Activated CD4-positive, alpha-beta T cell treated with anti-CD3 and anti-CD28 coated beads, Interleukin-2, amount 50 U/mL, for 24 hours (primary cell): Measurements from ENCODE around the gene ZWILCH.

ENCODE experiments used
- DNase-seq, 2 donors: peaks; one replicate each; pipeline ENCODE4 v3.0.0-alpha.2; 2020; ENCODE audit warnings: low read depth in 1 of 2, low spot score in 1 of 2

ZWILCH gene

DNA sequence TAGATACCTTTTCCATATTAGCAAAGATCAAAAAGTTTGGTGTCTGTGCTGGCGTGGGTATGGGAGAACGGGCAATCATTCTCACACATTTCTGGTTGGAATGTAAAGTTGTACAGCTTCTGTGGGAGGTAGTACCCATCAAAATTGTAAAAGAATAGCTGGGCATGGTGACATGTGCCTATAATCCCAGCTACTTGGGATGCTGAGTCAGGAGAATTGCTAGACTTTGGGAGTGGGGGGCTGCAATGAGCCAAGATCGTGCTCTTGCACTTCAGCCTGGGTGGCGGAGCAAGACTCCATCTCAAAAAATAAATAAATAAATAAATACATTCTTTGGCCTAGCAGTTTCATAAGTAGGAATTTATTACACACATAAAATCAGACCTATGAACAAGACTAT, 37.8 kb downstream of the ZWILCH start:
- no peak for DNase-seq

DNA sequence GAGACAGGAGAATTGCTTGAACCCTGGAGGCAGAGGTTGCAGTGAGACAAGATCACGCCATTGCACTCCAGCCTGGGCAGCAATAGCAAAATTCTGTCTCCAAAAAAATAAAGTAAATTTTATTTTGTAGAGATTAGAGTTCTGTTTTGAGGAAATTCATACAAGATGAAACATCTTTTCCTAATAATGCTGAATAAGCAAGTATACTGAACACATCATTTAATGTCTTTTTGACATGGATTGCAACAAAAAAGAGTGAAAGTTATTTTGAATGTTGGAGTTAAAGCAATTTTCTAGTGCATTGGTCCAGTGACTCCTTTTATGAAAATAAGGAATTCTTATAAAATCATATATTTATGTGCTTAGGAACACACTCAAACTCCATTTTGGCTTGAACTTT, 40.1 kb downstream of the ZWILCH start:
- no peak for DNase-seq

DNA sequence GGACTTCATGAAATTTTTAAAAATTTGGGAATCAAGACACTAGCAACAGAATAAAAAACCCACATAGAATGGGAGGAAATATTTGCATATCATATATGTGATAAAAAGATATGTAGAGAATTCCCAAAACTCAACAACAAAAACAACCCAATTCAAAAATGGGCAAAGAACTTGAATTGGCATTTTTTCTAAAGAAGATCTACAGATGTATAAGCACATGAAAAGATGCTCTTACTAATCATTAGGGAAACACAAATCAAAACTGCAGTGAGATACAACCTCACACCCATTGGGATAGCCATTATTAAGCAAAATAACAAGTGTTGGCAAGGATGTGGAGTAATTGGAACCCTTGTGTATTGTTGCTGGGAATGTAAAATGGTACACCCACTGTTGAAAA, 50.6 kb downstream of the ZWILCH start:
- DNase-seq: no peak

DNA sequence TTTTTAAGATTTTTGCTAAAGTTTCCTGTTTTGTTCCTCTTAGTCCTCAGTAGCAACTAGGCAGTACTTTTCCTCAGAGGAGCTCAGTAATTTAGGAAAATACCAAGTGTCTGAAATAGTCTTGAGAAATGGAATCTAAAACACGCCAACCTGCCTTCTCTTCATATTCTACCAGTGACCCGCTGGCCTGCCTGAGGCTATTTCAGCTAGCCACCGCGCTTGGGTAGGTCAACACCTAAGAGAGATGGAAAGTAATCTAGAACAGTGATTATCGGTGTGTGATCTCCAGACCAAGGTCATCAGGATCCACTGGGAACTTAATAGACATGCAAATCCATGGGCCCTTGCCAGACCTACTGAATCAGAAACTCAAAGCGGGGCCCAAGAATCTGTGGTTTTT, 53.1 kb downstream of the ZWILCH start:
- no peak for DNase-seq

DNA sequence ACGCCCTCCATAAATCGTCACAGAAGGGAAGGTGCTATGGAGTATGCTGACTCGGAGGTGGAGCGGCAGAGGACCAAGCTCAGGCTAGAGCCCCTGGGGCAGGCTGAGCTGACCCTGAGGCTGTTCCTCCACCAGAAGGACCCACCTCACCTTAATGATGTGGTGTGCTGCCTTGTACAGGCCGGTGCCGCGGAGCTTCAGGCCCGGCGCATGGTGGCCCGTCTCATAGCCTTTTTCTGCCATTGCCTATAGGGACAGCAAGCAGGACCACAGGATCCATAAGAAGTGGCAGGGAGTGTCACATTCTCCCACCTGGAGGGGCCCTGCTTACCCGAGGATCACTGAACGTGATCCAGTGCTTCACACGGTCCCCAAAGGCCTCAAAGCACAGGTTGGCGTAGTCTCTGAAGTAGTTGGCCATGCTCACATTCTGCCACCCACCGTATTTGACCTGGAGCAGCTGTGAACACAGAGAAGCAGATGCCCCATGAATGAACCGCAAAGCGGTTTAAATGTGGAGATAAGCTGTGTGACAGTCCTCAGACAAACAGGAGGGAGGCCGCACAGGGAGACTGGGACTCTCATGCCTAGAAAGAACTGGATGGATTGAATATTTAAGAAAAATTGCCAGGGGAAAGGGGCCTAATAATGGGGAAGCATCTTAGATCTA, 55.9 kb downstream of the ZWILCH start:
- DNase-seq: no peak

DNA sequence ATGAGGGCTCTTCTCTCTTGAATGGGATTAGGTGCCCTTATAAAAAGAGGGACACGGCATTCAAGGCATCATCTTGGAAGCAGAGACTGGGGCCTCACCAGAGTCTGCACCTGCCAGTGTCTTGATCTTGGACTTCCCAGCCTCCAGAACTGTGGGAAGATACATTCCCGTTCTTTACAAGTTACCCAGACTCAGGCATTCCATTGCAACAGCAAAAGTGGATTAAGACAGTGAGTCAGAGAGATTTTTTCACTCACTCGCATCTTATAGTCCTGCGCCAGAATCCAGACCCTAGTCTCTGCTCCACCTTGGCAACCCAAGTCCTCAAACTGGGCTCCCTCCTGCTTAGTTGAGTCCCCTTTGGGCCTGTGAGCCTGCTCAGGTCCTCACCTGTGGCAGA, 58.0 kb downstream of the ZWILCH start:
- no peak for DNase-seq

DNA sequence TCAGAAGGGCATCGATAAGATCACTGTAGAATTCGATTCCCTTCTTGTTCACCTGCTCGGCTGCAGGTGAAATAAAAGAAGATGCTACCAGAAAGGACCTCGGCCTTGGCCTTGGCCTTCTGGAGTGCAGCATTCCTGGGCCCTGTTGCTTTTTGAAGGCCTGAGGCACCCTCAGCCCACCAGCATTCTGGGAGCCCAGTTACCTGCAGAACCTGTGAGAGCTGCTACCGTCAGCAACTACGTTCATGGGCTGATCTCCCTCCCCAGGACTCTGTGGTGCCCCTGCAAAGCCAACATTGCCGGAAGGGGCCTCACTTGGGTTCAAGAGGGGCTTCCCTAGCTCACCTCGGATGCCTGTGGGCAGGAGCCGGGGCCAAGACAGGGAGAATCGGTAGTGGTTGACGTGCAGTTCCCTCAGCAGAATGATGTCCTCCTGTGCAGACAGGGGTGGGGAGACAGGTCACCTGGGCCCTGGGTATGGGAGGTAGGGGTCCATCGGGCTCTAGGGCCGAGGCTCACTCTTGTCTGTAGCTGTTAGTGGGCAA, 58.5 kb downstream of the ZWILCH start:
- no peak for DNase-seq

DNA sequence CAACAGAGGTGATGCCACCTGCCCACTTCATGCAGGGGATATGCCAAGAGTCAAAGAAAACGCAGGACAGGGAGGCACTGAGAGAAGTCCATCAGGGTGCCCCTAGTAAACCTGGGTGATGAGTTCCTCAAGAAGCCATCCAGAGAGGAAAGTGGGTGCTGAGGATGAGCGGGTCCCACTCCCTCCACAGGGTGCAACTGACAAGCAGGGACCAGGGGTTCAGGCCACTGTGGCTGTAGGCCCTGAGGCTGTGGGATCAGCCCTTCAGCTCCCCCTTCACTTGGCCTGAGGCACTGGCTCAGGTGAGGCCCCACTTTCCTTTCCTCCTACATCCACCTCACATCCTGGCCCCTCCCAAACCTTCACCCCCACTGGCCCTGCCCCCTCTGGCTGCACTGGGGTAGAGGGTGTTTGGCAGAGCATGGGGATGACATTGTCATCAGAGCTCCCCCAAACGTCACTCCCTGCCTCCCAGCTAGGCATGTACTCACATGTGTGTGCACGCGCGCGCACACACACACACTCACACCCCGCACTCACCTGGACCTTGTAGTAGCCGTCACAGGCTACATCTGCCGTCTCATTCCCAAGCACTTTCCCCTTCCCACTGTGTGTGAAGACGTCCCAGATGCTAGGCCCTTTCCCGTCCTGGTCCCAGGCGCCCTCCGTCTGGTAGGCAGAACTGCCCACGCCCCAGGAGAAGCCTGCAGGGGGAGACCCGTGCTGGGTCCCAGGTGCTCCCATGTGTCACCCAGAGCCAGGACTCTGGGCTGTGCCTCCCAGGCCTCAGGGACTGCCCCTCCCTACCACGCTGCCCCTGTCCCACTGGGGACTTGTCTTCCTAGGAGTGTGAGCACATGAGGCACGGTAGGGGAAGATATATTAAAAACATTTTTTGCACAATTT, 59.3 kb downstream of the ZWILCH start:
- DNase-seq: no peak

DNA sequence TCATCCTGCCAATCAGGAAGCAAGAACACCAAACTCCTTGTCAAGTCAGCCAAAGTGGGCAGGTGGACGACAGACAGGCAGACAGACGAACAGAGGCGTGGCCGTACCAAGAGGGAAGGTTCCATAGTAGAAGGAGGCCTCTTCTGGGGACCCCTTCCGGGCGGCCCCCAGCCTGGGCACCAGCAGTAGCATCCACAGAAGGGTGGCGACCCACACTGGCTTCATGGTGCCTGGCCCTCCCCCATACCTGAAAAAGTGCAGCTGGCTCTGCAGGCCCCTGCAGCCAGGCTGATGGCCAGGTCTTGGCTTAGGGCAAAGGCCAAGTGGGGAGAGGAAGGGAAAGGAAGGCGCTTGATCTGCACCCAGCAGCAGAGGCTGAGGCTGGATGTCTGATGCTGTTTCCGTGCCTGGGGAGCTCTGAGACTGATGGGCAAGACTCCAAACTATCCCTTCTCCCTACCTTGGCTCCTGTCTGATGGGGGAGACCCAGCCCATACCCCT, 60.1 kb downstream of the ZWILCH start:
- DNase-seq: no peak

DNA sequence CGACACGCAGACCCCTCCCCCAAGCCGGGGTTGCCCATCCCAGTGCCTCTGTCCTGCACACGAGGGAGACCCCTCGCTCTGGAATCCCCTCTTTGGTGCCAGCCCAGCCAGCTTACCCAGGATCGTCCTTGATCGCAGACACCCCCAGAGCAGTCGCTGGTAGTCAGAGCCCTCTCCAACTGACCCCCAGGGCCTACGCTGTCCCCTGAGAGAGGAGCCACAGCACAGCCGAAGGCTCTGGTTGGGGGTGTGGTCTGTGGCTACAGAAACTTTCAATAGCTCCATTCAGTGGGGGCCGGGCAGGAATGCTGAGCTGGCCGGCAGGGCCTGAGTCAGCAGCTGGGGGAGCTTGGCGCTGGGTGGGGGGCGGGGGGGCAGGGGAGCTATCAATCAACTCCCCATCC, 60.6 kb downstream of the ZWILCH start, which contains the start of gene LCTL:
TSS of gene LCTL (minus strand) at position 258 of the 404 bp plus-strand sequence. CDS start 633 bp downstream, outside the sequence.
- DNase-seq: no peak

DNA sequence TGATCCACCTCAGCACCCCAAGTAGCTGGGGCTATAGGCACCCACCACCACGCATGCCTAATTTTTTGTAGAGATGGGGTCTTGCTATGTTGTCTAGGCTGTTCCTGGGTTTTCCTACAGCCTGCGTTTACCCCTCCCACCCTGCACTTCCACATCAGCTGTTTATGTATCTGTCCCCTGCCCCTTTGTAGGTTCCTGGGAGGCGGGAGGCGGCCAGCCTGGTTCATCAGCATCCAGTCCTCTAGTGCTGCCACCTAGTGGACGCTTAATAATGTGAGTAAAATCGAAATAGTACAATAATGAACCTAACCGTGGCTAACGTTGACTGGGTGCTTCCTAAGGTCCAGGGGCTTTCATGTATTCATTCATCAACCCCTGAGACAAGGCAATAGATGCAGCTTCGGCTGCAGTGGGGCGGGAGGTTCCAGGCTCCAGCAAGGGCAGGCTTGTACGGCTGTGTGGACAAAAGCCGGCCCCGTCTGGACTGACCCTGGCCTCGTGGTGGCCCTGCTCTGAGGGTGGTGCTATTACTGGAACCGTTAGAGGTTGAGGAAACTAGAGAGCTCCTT, 61.9 kb downstream of the ZWILCH start:
- peak; percentile 27 to 39 for DNase-seq

DNA sequence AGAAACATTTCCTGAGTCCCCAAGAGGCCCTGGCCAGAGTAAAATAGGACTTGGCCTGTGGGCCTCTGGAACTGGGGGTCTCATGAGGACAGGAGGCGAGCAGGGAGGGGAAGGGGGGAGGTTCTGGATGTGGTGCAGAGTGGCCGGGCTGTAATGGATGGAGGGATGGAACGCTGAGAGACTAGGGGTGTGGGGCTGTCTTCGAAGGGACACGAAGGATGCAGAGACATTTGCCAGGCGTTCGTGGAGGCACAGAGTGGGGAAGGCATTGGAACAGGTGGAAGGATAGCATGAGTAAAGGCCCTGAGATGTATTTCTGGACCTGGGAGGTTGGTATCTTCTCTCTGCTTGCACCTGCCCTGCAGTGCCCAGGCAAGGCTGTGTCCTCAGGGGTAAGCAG, 62.8 kb downstream of the ZWILCH start:
- DNase-seq: no peak

DNA sequence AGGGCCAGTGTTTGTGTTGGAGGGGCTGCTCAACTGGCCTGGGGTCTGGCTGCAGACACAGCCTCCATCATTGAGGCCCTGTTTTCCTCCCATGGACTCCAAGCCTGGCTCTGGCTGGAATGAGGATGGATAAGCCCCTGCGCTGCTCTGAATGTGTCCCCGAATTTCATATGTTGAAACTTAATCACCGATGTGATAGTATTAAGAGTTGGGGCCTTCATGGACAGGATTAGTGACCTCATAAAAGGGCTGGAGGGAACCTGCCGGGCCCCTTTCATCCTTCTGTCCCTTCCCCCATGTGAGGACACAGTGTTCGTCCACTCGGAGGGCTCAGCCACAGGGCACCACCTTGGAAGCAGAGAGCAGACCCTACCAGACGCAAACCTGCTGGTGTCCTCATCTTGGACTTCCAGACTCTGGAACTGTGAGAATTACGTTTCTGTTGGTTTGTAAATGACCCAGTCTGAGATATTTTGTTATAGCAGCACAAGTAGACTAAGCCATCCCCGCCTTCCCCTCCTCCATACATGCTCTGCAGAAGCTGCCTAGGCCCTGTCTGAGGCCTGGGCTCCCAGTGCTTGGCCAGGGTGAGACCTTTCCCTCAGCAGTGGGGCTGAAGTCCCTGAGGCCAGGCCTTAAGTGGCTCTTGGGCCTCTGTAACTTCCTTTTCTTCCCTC, 64.5 kb downstream of the ZWILCH start:
- DNase-seq: no peak

DNA sequence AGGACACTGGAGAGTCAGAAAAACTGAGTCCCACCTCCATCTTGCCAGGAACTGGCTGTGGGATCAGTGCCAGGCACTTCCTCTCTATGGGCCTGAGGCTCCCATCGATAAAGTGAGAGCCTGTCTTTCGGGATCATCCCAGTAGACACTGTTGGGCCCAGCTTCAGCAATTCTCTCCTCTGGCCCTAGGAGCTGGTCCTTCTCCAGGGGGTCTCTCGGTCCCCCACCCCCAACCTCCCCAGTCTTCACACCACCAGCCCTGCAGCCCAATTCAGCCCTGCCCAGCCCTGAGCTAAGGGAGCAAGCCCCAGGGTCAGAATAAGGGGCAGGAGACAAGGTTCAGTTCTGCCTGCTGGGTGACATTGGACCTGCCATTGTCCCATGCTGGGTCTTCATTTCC, 65.2 kb downstream of the ZWILCH start:
- DNase-seq: no peak

DNA sequence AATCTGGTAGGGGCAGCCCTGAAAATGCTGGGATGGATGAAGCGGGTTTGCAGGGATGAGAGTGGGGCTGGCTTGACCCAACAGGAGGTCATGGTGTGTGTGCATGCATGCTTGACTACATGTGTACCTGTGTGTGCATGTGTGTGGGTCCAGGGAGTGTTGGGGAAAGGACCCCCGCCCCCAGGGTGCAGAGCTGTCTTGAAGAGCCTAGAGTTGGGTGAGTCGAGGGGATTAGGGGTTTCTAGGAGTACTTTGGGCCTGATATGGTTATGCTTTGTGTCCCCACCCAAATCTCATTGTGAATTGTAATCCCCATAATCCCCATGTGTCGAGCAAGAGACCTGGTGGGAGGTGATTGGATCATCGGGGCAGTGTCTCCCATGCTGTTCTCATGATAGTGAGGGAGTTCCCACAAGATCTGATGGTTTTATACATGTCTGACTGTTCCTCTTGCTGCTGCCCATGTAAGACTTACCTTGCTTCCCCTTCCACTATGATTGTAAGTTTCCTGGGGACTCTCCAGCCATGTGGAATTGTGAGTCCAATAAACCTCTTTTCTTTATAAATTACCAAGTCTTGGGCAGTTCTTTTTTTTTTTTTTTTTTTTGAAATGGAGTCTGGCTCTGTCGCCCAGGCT, 65.8 kb downstream of the ZWILCH start:
- DNase-seq: no peak

DNA sequence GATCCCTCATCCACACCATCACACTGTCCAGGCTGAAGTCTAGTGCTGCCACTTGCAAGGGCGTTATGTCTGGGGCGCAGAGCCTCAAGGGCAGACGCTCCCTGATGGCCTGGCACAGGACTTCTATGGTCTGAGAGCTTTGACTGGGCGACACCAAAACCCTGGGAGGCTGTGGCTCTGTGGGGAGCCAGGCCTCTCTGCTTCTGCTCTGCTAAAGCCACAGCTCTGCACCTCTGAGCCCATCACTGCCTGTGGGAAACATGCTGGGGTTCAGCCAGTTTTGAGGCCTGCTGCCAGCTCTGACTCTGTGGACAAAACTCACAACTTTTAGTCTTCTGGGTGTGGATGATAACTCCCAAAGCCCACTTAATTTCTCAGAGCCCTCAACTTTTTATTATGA, 67.0 kb downstream of the ZWILCH start:
- DNase-seq: no peak

DNA sequence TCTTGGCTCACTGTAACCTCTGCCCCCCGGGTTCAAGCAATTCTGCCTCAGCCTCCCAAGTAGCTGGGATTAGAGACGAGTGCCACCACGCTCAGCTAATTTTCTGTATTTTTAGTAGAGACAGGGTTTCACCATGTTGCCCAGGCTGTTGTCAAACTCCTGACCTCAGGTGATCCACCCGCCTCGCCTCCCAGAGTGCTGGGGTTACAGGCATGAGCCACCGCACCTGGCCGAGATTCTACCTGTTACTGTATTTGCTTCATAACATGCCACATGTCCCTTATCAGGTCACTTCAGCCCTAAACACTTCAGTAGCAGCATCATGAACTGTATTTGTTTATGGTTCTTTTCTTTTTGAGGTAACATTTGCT, 68.2 kb downstream of the ZWILCH start:
- no peak for DNase-seq

DNA sequence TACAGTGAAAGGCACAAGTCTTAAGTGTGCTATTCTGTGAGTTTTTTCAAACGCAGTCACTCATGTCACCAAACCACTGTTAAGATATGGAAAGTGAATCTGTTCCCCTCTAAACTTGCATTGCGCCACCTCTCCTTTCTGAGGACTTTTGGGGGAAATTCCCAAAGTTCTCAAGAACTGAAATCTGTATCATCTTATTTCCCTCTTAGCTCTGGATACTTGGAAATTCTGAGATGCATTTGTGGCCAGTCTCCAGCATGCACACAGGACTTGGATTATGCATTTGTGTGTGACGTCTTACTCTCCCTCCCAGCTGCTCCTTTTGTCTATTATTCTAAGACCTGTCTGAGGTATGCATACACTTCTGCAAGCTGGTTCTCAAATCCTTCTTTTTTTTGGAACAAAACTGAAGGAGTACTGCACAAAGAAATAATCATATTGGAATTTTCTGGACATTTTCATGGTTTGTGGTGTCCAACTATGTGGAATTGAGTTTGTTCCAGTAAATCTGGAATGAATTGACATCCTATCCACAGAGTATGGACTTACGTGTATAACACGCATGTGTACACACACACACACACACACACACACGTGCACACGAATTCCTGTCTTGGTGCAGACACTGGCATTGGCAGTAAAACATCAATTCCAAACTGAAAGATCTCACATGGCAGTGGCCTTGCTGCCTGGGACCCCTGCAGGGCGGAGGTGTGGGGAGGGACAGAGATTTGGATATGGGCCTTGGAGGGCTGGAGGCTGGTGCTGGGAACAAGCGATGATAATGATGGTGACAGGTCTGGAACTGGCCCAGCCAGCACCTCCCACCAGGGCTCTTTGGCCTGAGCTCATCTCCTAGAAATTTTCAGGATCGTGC, 68.8 kb downstream of the ZWILCH start:
- no peak for DNase-seq

DNA sequence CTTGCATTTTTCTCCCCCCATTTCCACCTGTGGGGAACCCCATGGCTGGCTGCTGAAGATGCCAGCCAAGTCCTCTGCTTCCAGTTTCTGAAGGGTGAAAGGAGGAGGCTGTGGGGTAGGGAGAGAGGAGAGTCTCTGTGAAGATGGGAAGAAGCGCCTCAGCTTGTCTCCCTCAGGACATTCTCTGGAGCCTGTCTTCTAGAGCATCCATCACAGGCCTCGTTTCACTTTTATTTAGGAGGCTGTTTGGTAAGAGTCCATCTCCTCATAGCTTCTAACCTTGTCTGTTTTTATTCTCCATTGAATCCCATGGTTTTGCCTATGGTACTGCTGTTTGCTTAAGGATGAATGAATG, 69.4 kb downstream of the ZWILCH start:
- no peak for DNase-seq
